Uterus (tissue), 2 donors: ENCODE measurements around the gene ILDR2.

ENCODE experiments used
- POLR2A ChIP-seq, 2 donors: fragments of 450-650 bp; IDR thresholded peaks; one replicate each; pipeline ENCODE4 v1.6.1; 2016; ENCODE audit warnings: antibody characterized with exemption in 2 of 2, mild to moderate bottlenecking in 1 of 2, moderate library complexity in 1 of 2
- TF ChIP-seq, protein P1 (sequence below), 4 experiments: fragments of 200-600 bp in 2 of 4; fragments of 450-650 bp in 2 of 4; sonication (generic) in 2 of 4; IDR thresholded peaks; one replicate each; pipeline ENCODE4 v1.5.1; 2016 to 2019; ENCODE audit warnings: antibody characterized with exemption in 4 of 4, mild to moderate bottlenecking in 2 of 4, moderate library complexity in 1 of 4

DNA sequence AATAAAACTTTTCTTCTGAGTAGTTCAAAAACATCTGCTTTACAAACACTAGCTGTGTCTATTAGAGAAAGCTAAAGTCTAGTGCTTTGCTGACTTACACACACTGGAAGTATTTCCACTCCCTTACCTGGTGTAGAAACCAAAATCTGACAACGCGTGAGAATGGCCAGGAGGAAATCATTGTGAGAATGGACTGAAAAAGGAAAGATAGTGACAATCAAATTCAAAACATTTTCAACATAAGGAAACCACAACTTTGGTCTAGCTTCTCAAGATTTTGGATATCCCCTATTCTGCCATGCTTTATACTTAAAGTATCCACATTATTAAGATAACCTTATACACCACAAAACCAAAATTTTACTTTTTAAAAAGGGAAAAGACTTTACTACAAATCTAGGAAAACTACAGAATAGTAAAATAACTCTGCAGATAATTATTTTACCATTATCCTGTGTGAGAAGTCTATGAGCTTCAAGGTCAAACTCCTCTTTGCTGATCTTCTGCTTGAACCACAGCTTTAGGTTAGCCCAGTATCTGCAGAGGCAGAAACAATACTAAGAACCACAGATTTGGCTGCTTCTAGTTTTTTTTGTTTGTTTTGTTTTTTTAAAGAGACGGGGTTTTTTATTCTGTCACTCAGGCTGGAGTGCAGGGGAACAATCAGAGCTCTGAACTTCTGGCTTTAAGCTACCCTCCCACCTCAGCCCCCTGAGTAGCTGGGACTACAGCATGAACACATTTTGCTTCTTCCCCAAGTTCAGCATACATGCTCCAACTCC lies 105.8 kb downstream of the ILDR2 start:
- TF ChIP-seq, protein P1, sequence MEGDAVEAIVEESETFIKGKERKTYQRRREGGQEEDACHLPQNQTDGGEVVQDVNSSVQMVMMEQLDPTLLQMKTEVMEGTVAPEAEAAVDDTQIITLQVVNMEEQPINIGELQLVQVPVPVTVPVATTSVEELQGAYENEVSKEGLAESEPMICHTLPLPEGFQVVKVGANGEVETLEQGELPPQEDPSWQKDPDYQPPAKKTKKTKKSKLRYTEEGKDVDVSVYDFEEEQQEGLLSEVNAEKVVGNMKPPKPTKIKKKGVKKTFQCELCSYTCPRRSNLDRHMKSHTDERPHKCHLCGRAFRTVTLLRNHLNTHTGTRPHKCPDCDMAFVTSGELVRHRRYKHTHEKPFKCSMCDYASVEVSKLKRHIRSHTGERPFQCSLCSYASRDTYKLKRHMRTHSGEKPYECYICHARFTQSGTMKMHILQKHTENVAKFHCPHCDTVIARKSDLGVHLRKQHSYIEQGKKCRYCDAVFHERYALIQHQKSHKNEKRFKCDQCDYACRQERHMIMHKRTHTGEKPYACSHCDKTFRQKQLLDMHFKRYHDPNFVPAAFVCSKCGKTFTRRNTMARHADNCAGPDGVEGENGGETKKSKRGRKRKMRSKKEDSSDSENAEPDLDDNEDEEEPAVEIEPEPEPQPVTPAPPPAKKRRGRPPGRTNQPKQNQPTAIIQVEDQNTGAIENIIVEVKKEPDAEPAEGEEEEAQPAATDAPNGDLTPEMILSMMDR (IDR thresholded peaks at IDR 0.05), result no peak
- TF ChIP-seq POLR2A (IDR thresholded peaks at IDR 0.05), result no peak
